IMR-90 (cell line): Measurements from ENCODE around the gene CD82. TPM values are rescaled to one million over a fixed set of nuclear protein-coding genes. Genes with fewer than 3 reads are reported as not detected.

Experiments
- ATAC-seq: fragments of 200-7000 bp; cut with Tn5 transposase; 2 replicates; pipeline ENCODE4 v1.9.1; 2020; ENCODE audit warnings: low read depth, mild to moderate bottlenecking, moderate library complexity
- BruUV-seq: library from RNA; stranded (reverse); fragments of 400-500 nt; replicated peaks from 2 replicates; lab custom pipeline; 2021; lab: Mats Ljungman, UMichigan
- CTCF ChIA-PET: fragments of 300-600 bp; formaldehyde crosslinking; extraction: SDS; loops from one replicate; lab custom pipeline; 2021; ENCODE audit warnings: antibody characterized with exemption; lab: Yijun Ruan, JAX
- POLR2A ChIA-PET: fragments of 300-600 bp; sonication (Branson Sonifier 250); formaldehyde crosslinking; loops from one replicate; lab custom pipeline; 2022; ENCODE audit warnings: antibody characterized with exemption; ENCODE audit not compliant: unreplicated experiment; lab: Charles Lee
- DNase-seq: peaks from one replicate; pipeline ENCODE4 v3.0.0; 2013
- H2AFZ ChIP-seq: replicated peaks from 2 replicates; pipeline ENCODE3; 2013; ENCODE audit warnings: low read length, mild to moderate bottlenecking; ENCODE audit not compliant: poor library complexity
- H2AK5ac ChIP-seq: 2 replicates; pipeline ENCODE4 v1.6.1; 2013; ENCODE audit warnings: low read depth, low read length, inconsistent platforms
- H2AK9ac ChIP-seq: replicated peaks from 2 replicates; pipeline ENCODE3; 2013; ENCODE audit warnings: mild to moderate bottlenecking, low read depth, low read length, moderate library complexity; ENCODE audit not compliant: poor library complexity
- H2BK120ac ChIP-seq: 2 replicates; pipeline ENCODE4 v1.6.1; 2013; ENCODE audit warnings: low read depth, low read length, inconsistent platforms
- H2BK15ac ChIP-seq: 3 replicates; pipeline ENCODE4 v1.6.1; 2013; ENCODE audit warnings: low read depth, low read length, inconsistent platforms
- H2BK20ac ChIP-seq: 2 replicates; pipeline ENCODE4 v1.6.1; 2013; ENCODE audit warnings: low read depth, mild to moderate bottlenecking, inconsistent platforms, low read length, moderate library complexity
- H2BK5ac ChIP-seq: 2 replicates; pipeline ENCODE4 v1.6.1; 2013; ENCODE audit warnings: mild to moderate bottlenecking, low read depth, low read length, inconsistent platforms; ENCODE audit not compliant: poor library complexity, severe bottlenecking
- H3K14ac ChIP-seq: replicated peaks from 2 replicates; pipeline ENCODE4 v1.6.1; 2013; ENCODE audit warnings: low read depth, low read length, inconsistent platforms
- H3K18ac ChIP-seq: 2 replicates; pipeline ENCODE4 v1.6.1; 2013; ENCODE audit warnings: low read depth, low read length, control low read depth
- H3K23ac ChIP-seq: 2 replicates; pipeline ENCODE4 v1.6.1; 2013; ENCODE audit warnings: low read depth, low read length, inconsistent platforms
- H3K27ac ChIP-seq: 2 replicates; pipeline ENCODE4 v1.5.1; 2013; ENCODE audit warnings: mild to moderate bottlenecking, control low read depth, low read length; ENCODE audit not compliant: insufficient read depth
- H3K27me3 ChIP-seq: 2 replicates; pipeline ENCODE4 v1.6.1; 2013; ENCODE audit warnings: low read length; ENCODE audit not compliant: control insufficient read depth, insufficient read depth
- H3K36me3 ChIP-seq: 2 replicates; pipeline ENCODE4 v1.6.1; 2013; ENCODE audit warnings: low read length, mixed read lengths; ENCODE audit not compliant: control insufficient read depth, insufficient read depth
- H3K4ac ChIP-seq: 2 replicates; pipeline ENCODE4 v1.6.1; 2013; ENCODE audit warnings: low read depth, low read length, inconsistent platforms
- H3K4me1 ChIP-seq: 2 replicates; pipeline ENCODE4 v1.6.1; 2013; ENCODE audit warnings: low read length, mixed read lengths; ENCODE audit not compliant: control insufficient read depth, insufficient read depth
- H3K4me2 ChIP-seq: 2 replicates; pipeline ENCODE4 v1.6.1; 2013; ENCODE audit warnings: low read depth, mild to moderate bottlenecking, control low read depth, low read length, moderate library complexity
- H3K4me3 ChIP-seq: 2 replicates; pipeline ENCODE4 v1.5.1; 2013; ENCODE audit warnings: low read depth, mild to moderate bottlenecking, control low read depth, low read length, moderate library complexity; ENCODE audit not compliant: insufficient read depth
- H3K56ac ChIP-seq: 2 replicates; pipeline ENCODE4 v1.6.1; 2013; ENCODE audit warnings: low read length, inconsistent platforms; ENCODE audit not compliant: insufficient read depth; ENCODE audit errors: extremely low read depth
- H3K79me1 ChIP-seq, 2 experiments: 2 replicates each; pipeline ENCODE4 v1.6.1; 2013; ENCODE audit warnings: low read length in 2 of 2, inconsistent platforms in 1 of 2, low read depth in 1 of 2
- H3K9ac ChIP-seq: 2 replicates; pipeline ENCODE4 v1.6.1; 2013; ENCODE audit warnings: low read depth, low read length, control low read depth
- H3K9me1 ChIP-seq: 2 replicates; pipeline ENCODE4 v1.6.1; 2013; ENCODE audit warnings: low read length, inconsistent platforms; ENCODE audit not compliant: insufficient read depth
- H3K9me3 ChIP-seq: 2 replicates; pipeline ENCODE4 v1.6.1; 2013; ENCODE audit warnings: low read length; ENCODE audit not compliant: control insufficient read depth, insufficient read depth
- H4K20me1 ChIP-seq: 2 replicates; pipeline ENCODE4 v1.6.1; 2013; ENCODE audit warnings: low read length, inconsistent platforms; ENCODE audit not compliant: insufficient read depth
- H4K5ac ChIP-seq: 2 replicates; pipeline ENCODE4 v1.6.1; 2013; ENCODE audit warnings: mild to moderate bottlenecking, low read depth, low read length, control low read depth
- H4K8ac ChIP-seq, 2 experiments: 2 replicates each; pipeline ENCODE4 v1.6.1; 2013; ENCODE audit warnings: low read depth in 2 of 2, low read length in 2 of 2, control low read depth in 1 of 2, inconsistent platforms in 1 of 2
- H4K91ac ChIP-seq: 2 replicates; pipeline ENCODE4 v1.6.1; 2013; ENCODE audit warnings: low read depth, low read length, inconsistent platforms; ENCODE audit not compliant: insufficient read depth
- CTCF ChIP-seq: conservative IDR thresholded peaks from 2 replicates; pipeline ENCODE4 v1.5.1; 2012; ENCODE audit warnings: mild to moderate bottlenecking, low read depth, low read length, improper control_type of control experiment
- ELK1 ChIP-seq: fragments of 150-350 bp; IDR thresholded peaks from 2 replicates; pipeline ENCODE4 v1.6.1; 2016; ENCODE audit warnings: low read depth, mild to moderate bottlenecking, low read length, moderate library complexity, borderline replicate concordance
- FOS ChIP-seq: fragments of 150-350 bp; IDR thresholded peaks from 2 replicates; pipeline ENCODE4 v1.6.1; 2016; ENCODE audit warnings: low read depth, low read length
- MXI1 ChIP-seq: IDR thresholded peaks from 2 replicates; pipeline ENCODE4 v1.6.1; 2012; ENCODE audit warnings: low read depth, mild to moderate bottlenecking, low read length, moderate library complexity, borderline replicate concordance
- NFE2L2 ChIP-seq: fragments of 150-350 bp; IDR thresholded peaks from 2 replicates; pipeline ENCODE4 v1.6.1; 2016; ENCODE audit warnings: low read depth, mild to moderate bottlenecking, low read length
- RAD21 ChIP-seq: IDR thresholded peaks from 2 replicates; pipeline ENCODE4 v1.6.1; 2012; ENCODE audit warnings: low read length, improper control_type of control experiment
- RFX5 ChIP-seq: IDR thresholded peaks from 2 replicates; pipeline ENCODE4 v1.8.0; 2012; ENCODE audit warnings: low read depth, mild to moderate bottlenecking, low read length, moderate library complexity
- SMC3 ChIP-seq: fragments of 150-350 bp; IDR thresholded peaks from 2 replicates; pipeline ENCODE4 v1.6.1; 2016; ENCODE audit warnings: low read depth, mild to moderate bottlenecking, antibody characterized with exemption, low read length, moderate library complexity
- USF2 ChIP-seq: fragments of 150-350 bp; IDR thresholded peaks from 2 replicates; pipeline ENCODE4 v1.6.1; 2017; ENCODE audit warnings: mild to moderate bottlenecking, antibody characterized with exemption, low read length, low read depth
- whole genome bisulfite sequencing, 2 experiments: methylation state at CpG; one replicate each; pipeline versions ENCODE4 v1.1.5 to v1.1.7; 2013; ENCODE audit warnings: missing lambda C conversion rate in 2 of 2; ENCODE audit not compliant: insufficient read length in 1 of 2; ENCODE audit errors: extremely low coverage in 2 of 2; 5-methylcytosine and 5-hydroxymethylcytosine counted together
- dilution Hi-C: fragments of 300-500 bp; cut with HindIII; formaldehyde crosslinking; loops from one replicate; pipeline ENCODE4 v1.14.3; 2018; ENCODE audit warnings: low sequenced_read_pairs; ENCODE audit not compliant: unreplicated experiment
- in situ Hi-C: fragments of 300-500 bp; cut with MboI; formaldehyde crosslinking; loops from 3 replicates; pipeline ENCODE4 v1.14.3; 2019; ENCODE audit warnings: low sequenced_read_pairs, inconsistent platforms, mixed read lengths
- intact Hi-C: fragments of 100-400 bp; cut with micrococcal nuclease; formaldehyde crosslinking; loops from 2 replicates; pipeline ENCODE4 v1.10.0; 2022
- polyA plus RNA-seq, 3 experiments: library from polyadenylated mRNA; depleted of rRNA; stranded (reverse); fragments of >200 nt; gene quantifications; 2 replicates each; pipeline ENCODE4 v1.2.3, GENCODE V29; 2012; ENCODE audit warnings: low replicate concordance in 1 of 3
- total RNA-seq: library from RNA; depleted of rRNA; stranded (reverse); fragments of >200 nt; gene quantifications from 2 replicates; pipeline ENCODE4 v1.2.3, GENCODE V29; 2012

The CD82 gene
- total and polyA plus RNA-seq, 2 of the 4 experiments (the other 2 are of a cell fraction): 32.8 to 49.4 TPM

- no peak overlapping the region for H2AFZ ChIP-seq
- no peak overlapping the region for H4K5ac ChIP-seq
- H3K9me3 ChIP-seq: no peaks in the 10 kb centered on the region
- ChIA-PET POLR2A (no interaction called here), CTCF (no interaction called here)
- H3K18ac ChIP-seq: no peak overlapping the region
- 60% methylated on average over 1 of the region's 8 CpGs; no CpG with 5 or more reads in 1 of the 2 experiments for WGBS, 2 experiments
- no TSS peak for BruUV-seq
- H2AK9ac ChIP-seq: no peak overlapping the region
- no peak overlapping the region for H3K14ac ChIP-seq
- TF ChIP-seq SMC3: no peak
- TF ChIP-seq NFE2L2: no peak
- no peak for TF ChIP-seq USF2
- TF ChIP-seq CTCF: no peak
- no peak for TF ChIP-seq ELK1
- no peak for TF ChIP-seq RFX5
- TF ChIP-seq FOS: no peak
- TF ChIP-seq RAD21: no peak
- no peak for TF ChIP-seq MXI1
- no peak overlapping the region for H2BK15ac ChIP-seq
- H3K36me3 ChIP-seq: no peaks in the 10 kb centered on the region
- dilution Hi-C loops (no loop called here), intact Hi-C loops (no loop called here), in situ Hi-C loops (no loop called here)
- no peak overlapping the region for H4K8ac ChIP-seq
- no peak overlapping the region for H3K4me2 ChIP-seq
- H3K23ac ChIP-seq: no peak overlapping the region
- H3K27me3 ChIP-seq: peaks cover 6% of the 10 kb centered on the region; the same call in 1 of the 2 replicates
- no peaks in the 10 kb centered on the region for H4K20me1 ChIP-seq
- H3K9ac ChIP-seq: no peak overlapping the region
- H3K27ac ChIP-seq: no peak overlapping the region
- DNase-seq: no peak
- 0 out of 2 replicates have a peak, but pooled peaks cover 3% of the 10 kb centered on the region for H3K9me1 ChIP-seq
- H3K56ac ChIP-seq: no peak overlapping the region
- H3K4me3 ChIP-seq: no peak overlapping the region
- no peak overlapping the region for H2AK5ac ChIP-seq
- H2BK20ac ChIP-seq: no peak overlapping the region
- H4K91ac ChIP-seq: no peak overlapping the region
- no peaks in the 10 kb centered on the region for H3K79me1 ChIP-seq
- no peaks in the 10 kb centered on the region for H3K4me1 ChIP-seq
- no peak overlapping the region for H3K4ac ChIP-seq
- H2BK120ac ChIP-seq: no peak overlapping the region
- H2BK5ac ChIP-seq: no peak overlapping the region
- ATAC-seq: no peak
These were observed 37.4 kb upstream of the CD82 start for GRCh38 chr11:44528103-44528502.
